OCI-LY7 (cell line): ENCODE data around the gene PITPNC1.

Source experiments
- EZH2phosphoT487 ChIP-seq: fragments of 200-600 bp; sonication (generic); IDR thresholded peaks from 2 replicates; pipeline ENCODE4 v1.6.1; 2018; ENCODE audit warnings: low read depth, borderline replicate concordance, mild to moderate bottlenecking, mixed run types, antibody characterized with exemption, low read length, moderate library complexity, mixed read lengths
- TF ChIP-seq, protein P1 (sequence below): fragments of 200-600 bp; sonication (generic); conservative IDR thresholded peaks from 2 replicates; pipeline ENCODE4 v1.5.1; 2014; ENCODE audit warnings: mild to moderate bottlenecking, antibody characterized with exemption, low read length, moderate library complexity, mixed read lengths

DNA sequence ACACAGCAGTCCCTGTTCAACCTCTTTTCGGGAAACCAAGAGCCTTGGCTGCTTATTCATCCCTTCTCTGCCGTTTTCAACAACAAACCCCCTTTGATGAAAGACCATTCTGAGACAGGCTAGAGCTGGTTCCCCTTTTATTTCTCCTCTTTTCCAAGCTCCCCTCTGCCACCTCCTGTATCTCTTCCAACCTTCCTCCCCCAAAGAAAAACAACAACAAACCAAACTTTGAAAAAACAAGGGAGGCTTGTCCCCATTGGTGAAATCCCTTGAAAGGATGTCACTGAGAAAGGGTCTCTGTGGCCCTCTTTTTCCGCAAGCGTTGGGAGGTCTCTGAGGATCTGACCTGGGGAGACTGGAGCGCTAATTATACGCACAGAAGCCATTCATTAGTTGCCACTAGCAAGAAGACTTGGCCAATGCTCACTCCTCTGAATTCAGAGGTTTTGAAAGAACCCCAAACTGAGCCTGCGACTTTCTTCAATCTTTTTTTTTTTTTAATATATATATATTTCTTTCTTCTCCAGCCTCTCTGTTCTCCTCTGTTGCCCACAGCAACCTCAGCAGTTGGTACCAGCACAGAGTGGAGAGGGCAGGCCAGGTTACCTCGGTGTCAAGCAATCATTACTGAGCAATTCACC is 101.4 kb downstream of the PITPNC1 start:
- TF ChIP-seq, protein P1, sequence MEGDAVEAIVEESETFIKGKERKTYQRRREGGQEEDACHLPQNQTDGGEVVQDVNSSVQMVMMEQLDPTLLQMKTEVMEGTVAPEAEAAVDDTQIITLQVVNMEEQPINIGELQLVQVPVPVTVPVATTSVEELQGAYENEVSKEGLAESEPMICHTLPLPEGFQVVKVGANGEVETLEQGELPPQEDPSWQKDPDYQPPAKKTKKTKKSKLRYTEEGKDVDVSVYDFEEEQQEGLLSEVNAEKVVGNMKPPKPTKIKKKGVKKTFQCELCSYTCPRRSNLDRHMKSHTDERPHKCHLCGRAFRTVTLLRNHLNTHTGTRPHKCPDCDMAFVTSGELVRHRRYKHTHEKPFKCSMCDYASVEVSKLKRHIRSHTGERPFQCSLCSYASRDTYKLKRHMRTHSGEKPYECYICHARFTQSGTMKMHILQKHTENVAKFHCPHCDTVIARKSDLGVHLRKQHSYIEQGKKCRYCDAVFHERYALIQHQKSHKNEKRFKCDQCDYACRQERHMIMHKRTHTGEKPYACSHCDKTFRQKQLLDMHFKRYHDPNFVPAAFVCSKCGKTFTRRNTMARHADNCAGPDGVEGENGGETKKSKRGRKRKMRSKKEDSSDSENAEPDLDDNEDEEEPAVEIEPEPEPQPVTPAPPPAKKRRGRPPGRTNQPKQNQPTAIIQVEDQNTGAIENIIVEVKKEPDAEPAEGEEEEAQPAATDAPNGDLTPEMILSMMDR = no peak
- TF ChIP-seq EZH2phosphoT487 = no peak
